NCI-H2196 (cell line): ENCODE measurements around the gene HEXA.

ENCODE experiments used
- DNase-seq: peaks from one replicate; lab custom pipeline; 2025; ENCODE audit not compliant: unreplicated experiment; lab: John Stamatoyannopoulos, UW

Gene HEXA

GRCh38 chr15:72323752-72324151 is 52.1 kb downstream of the HEXA start:
- no peak for DNase-seq

DNA sequence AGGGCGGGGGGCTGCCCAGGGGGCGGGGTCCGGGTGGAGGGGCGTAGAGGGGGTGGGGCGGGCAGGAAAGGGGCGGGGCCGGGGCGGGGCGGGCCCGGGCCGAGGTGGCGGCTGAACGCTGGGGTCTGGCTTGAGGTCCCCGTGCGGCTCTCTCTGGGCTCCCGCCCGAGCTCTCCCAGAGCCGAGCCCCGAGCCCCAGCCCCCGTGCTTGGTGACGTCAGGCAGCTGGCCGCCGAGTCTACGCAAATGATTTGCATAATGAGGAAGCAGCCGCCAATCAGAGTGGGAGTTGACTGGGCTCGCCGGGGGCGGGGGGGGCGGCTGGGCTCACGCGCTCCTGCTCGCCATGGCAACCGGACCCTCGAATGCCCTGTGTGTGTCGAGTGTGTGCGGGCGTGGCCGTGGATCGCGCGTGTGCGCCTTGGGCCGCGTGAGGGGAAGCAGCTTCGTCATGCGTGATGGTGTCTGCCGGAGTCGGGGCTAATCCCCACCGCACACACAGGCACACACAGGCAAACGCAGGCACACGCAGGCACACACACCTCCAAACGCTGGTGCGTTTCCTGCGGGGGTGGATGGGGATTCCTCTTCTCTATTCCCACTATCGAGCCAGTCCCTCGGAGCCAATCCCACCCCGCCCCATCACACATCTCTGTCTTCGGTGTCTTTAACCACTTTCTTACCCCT is 55.7 kb downstream of the HEXA start, which contains the start of gene CELF6:
TSS of gene CELF6 (minus strand) at position 173 of the 687 bp plus-strand sequence. CDS start 283 bp downstream, outside the sequence.
- peak; percentile 83 for DNase-seq

GRCh38 chr15:72319360-72319984 is 56.3 kb downstream of the HEXA start:
- DNase-seq = no peak

- DNase-seq = no peak
Measured at GRCh38 chr15:72318408-72318942, 57.3 kb downstream of the HEXA start.

- no peak for DNase-seq
Measured at GRCh38 chr15:72315706-72316370, 60.0 kb downstream of the HEXA start.

- DNase-seq = no peak
Measured at GRCh38 chr15:72313881-72314280, 61.9 kb downstream of the HEXA start.

- DNase-seq = no peak
Measured at GRCh38 chr15:72313448-72313840, 62.4 kb downstream of the HEXA start.

GRCh38 chr15:72312605-72313447 is 63.0 kb downstream of the HEXA start:
- DNase-seq = peak; percentile 52

DNA sequence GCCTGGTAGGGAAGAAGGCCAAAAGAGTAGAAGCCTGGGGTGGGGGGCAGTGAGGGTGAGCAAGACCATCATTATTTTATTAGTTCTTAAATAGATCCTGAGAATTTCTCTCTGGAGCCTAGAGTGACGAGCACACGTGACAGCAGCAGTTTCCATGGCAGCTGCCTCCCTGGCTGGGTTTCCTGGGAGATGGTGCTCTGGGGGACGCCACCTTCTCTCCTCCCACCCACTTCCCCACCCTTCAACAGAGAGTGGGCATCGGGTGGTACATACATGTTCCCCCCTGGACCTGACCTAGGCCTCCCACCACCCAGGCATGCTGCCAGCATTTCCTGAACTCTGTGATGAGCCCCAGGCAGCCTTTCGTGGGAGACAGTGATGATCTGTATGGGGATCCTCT is 68.8 kb downstream of the HEXA start:
- no peak for DNase-seq

DNA sequence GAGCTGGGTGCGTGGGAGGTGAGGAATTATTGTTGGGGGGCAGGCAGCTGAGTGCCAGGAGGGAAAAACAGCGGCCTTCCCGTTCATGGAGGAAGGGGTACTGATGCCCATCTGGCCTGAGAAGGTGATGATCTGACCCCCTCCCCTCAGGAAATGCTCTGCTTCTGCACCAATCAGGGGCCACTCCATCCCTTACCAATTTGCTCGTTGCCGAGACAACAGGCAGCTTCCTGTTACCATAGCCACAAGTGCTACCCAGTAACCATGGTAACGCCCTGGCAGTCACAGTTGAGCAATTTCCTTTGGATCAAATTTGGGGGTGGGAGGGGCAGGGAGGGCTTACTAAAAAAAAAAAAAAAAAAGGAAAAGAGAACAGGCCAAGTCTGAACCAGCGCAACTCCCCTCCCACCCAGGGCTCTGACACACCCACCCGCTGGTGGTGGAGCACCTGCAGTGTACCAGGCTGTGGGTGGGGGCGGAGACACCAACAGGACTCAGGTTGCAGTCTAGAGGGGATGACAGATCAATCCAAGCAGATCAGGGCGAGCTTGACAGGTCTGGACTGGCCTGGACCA is 69.5 kb downstream of the HEXA start:
- DNase-seq = peak; percentile 42

- DNase-seq = no peak
Measured at GRCh38 chr15:72304596-72304995, 71.2 kb downstream of the HEXA start.

GRCh38 chr15:72302955-72303354 is 72.9 kb downstream of the HEXA start:
- no peak for DNase-seq
